Esophagus muscularis mucosa (tissue), 3 donors: ENCODE results near the gene LCE2B.

Source experiments
- CTCF ChIP-seq, 3 experiments: fragments of 200-600 bp in 2 of 3; fragments of 450-650 bp in 1 of 3; sonication (generic) in 2 of 3; IDR thresholded peaks; one replicate each; pipeline ENCODE4 v1.5.1; 2017 to 2019; ENCODE audit warnings: antibody characterized with exemption in 3 of 3, mild to moderate bottlenecking in 2 of 3, moderate library complexity in 1 of 3
- EP300 ChIP-seq: sonication (generic); formaldehyde crosslinking; IDR thresholded peaks from one replicate; pipeline ENCODE4 v1.6.1; 2017; ENCODE audit warnings: antibody characterized with exemption

- no peak for TF ChIP-seq CTCF (IDR thresholded peaks at IDR 0.05)
- TF ChIP-seq EP300: no peak
Measured at GRCh38 chr1:152697701-152698600, 12.0 kb downstream of the LCE2B start, which contains the start of gene LCE2A.
